ENCODE data around the gene SBNO2.

DNA sequence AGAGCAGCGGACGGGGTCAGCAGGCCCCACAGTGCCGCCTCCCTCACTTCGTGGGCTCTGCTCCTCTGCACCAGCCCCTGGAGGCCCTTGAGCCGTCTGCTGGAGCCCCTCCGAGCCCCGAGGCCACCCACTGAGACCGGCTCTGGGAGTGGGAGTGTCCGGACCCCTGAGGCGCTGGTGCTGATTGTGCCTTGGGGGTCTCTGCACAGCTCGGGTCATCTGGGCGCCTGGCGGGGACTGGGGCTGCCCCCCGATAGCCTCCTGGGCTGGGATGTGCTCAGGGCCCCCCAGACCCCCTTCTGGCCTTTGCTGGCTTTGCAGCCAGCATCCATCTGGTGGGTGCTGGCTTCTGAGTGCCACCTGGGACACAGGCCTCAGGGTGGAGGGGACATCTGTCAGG lies 48.3 kb upstream of the SBNO2 start:
- TF ChIP-seq, protein P1, sequence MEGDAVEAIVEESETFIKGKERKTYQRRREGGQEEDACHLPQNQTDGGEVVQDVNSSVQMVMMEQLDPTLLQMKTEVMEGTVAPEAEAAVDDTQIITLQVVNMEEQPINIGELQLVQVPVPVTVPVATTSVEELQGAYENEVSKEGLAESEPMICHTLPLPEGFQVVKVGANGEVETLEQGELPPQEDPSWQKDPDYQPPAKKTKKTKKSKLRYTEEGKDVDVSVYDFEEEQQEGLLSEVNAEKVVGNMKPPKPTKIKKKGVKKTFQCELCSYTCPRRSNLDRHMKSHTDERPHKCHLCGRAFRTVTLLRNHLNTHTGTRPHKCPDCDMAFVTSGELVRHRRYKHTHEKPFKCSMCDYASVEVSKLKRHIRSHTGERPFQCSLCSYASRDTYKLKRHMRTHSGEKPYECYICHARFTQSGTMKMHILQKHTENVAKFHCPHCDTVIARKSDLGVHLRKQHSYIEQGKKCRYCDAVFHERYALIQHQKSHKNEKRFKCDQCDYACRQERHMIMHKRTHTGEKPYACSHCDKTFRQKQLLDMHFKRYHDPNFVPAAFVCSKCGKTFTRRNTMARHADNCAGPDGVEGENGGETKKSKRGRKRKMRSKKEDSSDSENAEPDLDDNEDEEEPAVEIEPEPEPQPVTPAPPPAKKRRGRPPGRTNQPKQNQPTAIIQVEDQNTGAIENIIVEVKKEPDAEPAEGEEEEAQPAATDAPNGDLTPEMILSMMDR (conservative IDR thresholded peaks at IDR 0.05; ENCODE audit: low read depth in 2 of 2), result no peak
- TF ChIP-seq CREB1 (CRISPR knock-in tag; IDR thresholded peaks at IDR 0.05; ENCODE audit: low read depth) (no peak), EZH2 (IDR thresholded peaks at IDR 0.05; ENCODE audit: low read depth, unreplicated experiment) (no peak), JUNB (IDR thresholded peaks at IDR 0.05; ENCODE audit: unreplicated experiment) (no peak), POLR2AphosphoS5 (IDR thresholded peaks at IDR 0.05; ENCODE audit: low read depth) (no peak), EZH2phosphoT487 (IDR thresholded peaks at IDR 0.05; ENCODE audit: unreplicated experiment) (no peak), ZNF331 (CRISPR knock-in tag; IDR thresholded peaks at IDR 0.05; ENCODE audit: low read depth) (no peak)
- TF ChIP-seq, protein P2, sequence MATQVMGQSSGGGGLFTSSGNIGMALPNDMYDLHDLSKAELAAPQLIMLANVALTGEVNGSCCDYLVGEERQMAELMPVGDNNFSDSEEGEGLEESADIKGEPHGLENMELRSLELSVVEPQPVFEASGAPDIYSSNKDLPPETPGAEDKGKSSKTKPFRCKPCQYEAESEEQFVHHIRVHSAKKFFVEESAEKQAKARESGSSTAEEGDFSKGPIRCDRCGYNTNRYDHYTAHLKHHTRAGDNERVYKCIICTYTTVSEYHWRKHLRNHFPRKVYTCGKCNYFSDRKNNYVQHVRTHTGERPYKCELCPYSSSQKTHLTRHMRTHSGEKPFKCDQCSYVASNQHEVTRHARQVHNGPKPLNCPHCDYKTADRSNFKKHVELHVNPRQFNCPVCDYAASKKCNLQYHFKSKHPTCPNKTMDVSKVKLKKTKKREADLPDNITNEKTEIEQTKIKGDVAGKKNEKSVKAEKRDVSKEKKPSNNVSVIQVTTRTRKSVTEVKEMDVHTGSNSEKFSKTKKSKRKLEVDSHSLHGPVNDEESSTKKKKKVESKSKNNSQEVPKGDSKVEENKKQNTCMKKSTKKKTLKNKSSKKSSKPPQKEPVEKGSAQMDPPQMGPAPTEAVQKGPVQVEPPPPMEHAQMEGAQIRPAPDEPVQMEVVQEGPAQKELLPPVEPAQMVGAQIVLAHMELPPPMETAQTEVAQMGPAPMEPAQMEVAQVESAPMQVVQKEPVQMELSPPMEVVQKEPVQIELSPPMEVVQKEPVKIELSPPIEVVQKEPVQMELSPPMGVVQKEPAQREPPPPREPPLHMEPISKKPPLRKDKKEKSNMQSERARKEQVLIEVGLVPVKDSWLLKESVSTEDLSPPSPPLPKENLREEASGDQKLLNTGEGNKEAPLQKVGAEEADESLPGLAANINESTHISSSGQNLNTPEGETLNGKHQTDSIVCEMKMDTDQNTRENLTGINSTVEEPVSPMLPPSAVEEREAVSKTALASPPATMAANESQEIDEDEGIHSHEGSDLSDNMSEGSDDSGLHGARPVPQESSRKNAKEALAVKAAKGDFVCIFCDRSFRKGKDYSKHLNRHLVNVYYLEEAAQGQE (IDR thresholded peaks at IDR 0.05; ENCODE audit: unreplicated experiment), result no peak
- TF ChIP-seq, protein P3, sequence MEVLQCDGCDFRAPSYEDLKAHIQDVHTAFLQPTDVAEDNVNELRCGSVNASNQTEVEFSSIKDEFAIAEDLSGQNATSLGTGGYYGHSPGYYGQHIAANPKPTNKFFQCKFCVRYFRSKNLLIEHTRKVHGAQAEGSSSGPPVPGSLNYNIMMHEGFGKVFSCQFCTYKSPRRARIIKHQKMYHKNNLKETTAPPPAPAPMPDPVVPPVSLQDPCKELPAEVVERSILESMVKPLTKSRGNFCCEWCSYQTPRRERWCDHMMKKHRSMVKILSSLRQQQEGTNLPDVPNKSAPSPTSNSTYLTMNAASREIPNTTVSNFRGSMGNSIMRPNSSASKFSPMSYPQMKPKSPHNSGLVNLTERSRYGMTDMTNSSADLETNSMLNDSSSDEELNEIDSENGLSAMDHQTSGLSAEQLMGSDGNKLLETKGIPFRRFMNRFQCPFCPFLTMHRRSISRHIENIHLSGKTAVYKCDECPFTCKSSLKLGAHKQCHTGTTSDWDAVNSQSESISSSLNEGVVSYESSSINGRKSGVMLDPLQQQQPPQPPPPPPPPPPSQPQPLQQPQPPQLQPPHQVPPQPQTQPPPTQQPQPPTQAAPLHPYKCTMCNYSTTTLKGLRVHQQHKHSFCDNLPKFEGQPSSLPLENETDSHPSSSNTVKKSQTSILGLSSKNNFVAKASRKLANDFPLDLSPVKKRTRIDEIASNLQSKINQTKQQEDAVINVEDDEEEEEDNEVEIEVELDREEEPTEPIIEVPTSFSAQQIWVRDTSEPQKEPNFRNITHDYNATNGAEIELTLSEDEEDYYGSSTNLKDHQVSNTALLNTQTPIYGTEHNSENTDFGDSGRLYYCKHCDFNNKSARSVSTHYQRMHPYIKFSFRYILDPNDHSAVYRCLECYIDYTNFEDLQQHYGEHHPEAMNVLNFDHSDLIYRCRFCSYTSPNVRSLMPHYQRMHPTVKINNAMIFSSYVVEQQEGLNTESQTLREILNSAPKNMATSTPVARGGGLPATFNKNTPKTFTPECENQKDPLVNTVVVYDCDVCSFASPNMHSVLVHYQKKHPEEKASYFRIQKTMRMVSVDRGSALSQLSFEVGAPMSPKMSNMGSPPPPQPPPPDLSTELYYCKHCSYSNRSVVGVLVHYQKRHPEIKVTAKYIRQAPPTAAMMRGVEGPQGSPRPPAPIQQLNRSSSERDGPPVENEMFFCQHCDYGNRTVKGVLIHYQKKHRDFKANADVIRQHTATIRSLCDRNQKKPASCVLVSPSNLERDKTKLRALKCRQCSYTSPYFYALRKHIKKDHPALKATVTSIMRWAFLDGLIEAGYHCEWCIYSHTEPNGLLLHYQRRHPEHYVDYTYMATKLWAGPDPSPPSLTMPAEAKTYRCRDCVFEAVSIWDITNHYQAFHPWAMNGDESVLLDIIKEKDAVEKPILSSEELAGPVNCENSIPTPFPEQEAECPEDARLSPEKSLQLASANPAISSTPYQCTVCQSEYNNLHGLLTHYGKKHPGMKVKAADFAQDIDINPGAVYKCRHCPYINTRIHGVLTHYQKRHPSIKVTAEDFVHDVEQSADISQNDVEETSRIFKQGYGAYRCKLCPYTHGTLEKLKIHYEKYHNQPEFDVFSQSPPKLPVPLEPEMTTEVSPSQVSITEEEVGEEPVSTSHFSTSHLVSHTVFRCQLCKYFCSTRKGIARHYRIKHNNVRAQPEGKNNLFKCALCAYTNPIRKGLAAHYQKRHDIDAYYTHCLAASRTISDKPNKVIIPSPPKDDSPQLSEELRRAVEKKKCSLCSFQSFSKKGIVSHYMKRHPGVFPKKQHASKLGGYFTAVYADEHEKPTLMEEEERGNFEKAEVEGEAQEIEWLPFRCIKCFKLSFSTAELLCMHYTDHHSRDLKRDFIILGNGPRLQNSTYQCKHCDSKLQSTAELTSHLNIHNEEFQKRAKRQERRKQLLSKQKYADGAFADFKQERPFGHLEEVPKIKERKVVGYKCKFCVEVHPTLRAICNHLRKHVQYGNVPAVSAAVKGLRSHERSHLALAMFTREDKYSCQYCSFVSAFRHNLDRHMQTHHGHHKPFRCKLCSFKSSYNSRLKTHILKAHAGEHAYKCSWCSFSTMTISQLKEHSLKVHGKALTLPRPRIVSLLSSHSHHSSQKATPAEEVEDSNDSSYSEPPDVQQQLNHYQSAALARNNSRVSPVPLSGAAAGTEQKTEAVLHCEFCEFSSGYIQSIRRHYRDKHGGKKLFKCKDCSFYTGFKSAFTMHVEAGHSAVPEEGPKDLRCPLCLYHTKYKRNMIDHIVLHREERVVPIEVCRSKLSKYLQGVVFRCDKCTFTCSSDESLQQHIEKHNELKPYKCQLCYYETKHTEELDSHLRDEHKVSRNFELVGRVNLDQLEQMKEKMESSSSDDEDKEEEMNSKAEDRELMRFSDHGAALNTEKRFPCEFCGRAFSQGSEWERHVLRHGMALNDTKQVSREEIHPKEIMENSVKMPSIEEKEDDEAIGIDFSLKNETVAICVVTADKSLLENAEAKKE (CRISPR knock-in tag; IDR thresholded peaks at IDR 0.05), result no peak
- TF ChIP-seq, protein P4, sequence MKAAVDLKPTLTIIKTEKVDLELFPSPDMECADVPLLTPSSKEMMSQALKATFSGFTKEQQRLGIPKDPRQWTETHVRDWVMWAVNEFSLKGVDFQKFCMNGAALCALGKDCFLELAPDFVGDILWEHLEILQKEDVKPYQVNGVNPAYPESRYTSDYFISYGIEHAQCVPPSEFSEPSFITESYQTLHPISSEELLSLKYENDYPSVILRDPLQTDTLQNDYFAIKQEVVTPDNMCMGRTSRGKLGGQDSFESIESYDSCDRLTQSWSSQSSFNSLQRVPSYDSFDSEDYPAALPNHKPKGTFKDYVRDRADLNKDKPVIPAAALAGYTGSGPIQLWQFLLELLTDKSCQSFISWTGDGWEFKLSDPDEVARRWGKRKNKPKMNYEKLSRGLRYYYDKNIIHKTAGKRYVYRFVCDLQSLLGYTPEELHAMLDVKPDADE (IDR thresholded peaks at IDR 0.05), result no peak

All from GM23338 (cell line).